ENCODE measurements around the gene DERL3. TPM values are rescaled to one million over a fixed set of nuclear protein-coding genes. Genes with fewer than 3 reads are reported as not detected.
"Not testable (repeated sequence)": the region's sequence is repeated elsewhere in the genome, so short reads cannot be mapped to it uniquely, and the experiment has no call there.

Gene DERL3
- total RNA-seq: 2.8 TPM
- long read RNA-seq, partial matches to known transcripts: 0 of 4 reads
- long read RNA-seq, other reads (novel, unspliced or antisense): 2 of 4 reads

- peak; percentile 60 for ATAC-seq (ENCODE audit: poor library complexity)
- intact Hi-C loops (cut with DNase I): no loop called here
- DNase-seq: peak; percentile 99
Measured at GRCh38 chr22:23838681-23839468, at the start of gene DERL3. Gene DERL3, minus strand, starts transcription at chr22:23839006. Its CDS starts 19 bp downstream, at chr22:23838987.

GRCh38 chr22:23884140-23884539 is 45.3 kb upstream of the DERL3 start:
- DNase-seq: no peak
- no peak for ATAC-seq (ENCODE audit: poor library complexity)
- intact Hi-C loops (cut with DNase I): no loop called here

GRCh38 chr22:23883658-23884057 is 44.9 kb upstream of the DERL3 start:
- ATAC-seq (ENCODE audit: poor library complexity): no peak
- intact Hi-C loops (cut with DNase I): no loop called here

GRCh38 chr22:23882370-23882769 is 43.6 kb upstream of the DERL3 start:
- intact Hi-C loops (cut with DNase I): no loop called here
- ATAC-seq (ENCODE audit: poor library complexity) (peak; percentile 53), DNase-seq (no peak)

More at GRCh38 chr22:23883658-23884057, 44.9 kb upstream of the DERL3 start:
- no peak for DNase-seq

GRCh38 chr22:23878219-23878618 is 39.4 kb upstream of the DERL3 start:
- intact Hi-C loops (cut with DNase I): no loop called here
- DNase-seq (no peak), ATAC-seq (ENCODE audit: poor library complexity) (peak; percentile 70)

- DNase-seq (no peak), ATAC-seq (ENCODE audit: poor library complexity) (no peak)
- intact Hi-C loops (cut with DNase I): no loop called here
Measured at GRCh38 chr22:23877566-23877965, 38.8 kb upstream of the DERL3 start.

- no peak for DNase-seq
- intact Hi-C loops (cut with DNase I): no loop called here
- ATAC-seq (ENCODE audit: poor library complexity): no peak
Measured at GRCh38 chr22:23875801-23876200, 37.0 kb upstream of the DERL3 start.

GRCh38 chr22:23874871-23875270 is 36.1 kb upstream of the DERL3 start:
- ATAC-seq (ENCODE audit: poor library complexity): no peak
- DNase-seq: no peak
- intact Hi-C loops (cut with DNase I): no loop called here

GRCh38 chr22:23868580-23868979 is 29.8 kb upstream of the DERL3 start:
- intact Hi-C loops (cut with DNase I): no loop called here
- no peak for ATAC-seq (ENCODE audit: poor library complexity)
- DNase-seq: no peak

- ATAC-seq (ENCODE audit: poor library complexity): peak; percentile 55
- DNase-seq; intact Hi-C loops (cut with DNase I): not testable (repeated sequence)
Measured at GRCh38 chr22:23864499-23865154, 25.8 kb upstream of the DERL3 start.

- DNase-seq (no peak), ATAC-seq (ENCODE audit: poor library complexity) (no peak)
- intact Hi-C loops (cut with DNase I): no loop called here
Measured at GRCh38 chr22:23862103-23862502, 23.3 kb upstream of the DERL3 start.

- ATAC-seq (ENCODE audit: poor library complexity); DNase-seq; intact Hi-C loops (cut with DNase I): not testable (repeated sequence)
Measured at GRCh38 chr22:23860187-23860586, 21.4 kb upstream of the DERL3 start.

- no peak for DNase-seq
- no peak for ATAC-seq (ENCODE audit: poor library complexity)
- intact Hi-C loops (cut with DNase I): no loop called here
Measured at GRCh38 chr22:23859201-23859600, 20.4 kb upstream of the DERL3 start.

GRCh38 chr22:23858484-23858815 is 19.6 kb upstream of the DERL3 start:
- intact Hi-C loops (cut with DNase I): no loop called here

GRCh38 chr22:23857606-23858483 is 19.0 kb upstream of the DERL3 start, which contains the start of gene SLC2A11:
Gene SLC2A11, plus strand, starts transcription at chr22:23857875. Its CDS starts 125 bp downstream, at chr22:23858000.
- DNase-seq (peak; percentile 99), ATAC-seq (ENCODE audit: poor library complexity) (peak; percentile 97)
- intact Hi-C loops (cut with DNase I): no loop called here

More at GRCh38 chr22:23858484-23858815, 19.6 kb upstream of the DERL3 start:
- DNase-seq: no peak
- ATAC-seq (ENCODE audit: poor library complexity): no peak

GRCh38 chr22:23856721-23857605 is 18.2 kb upstream of the DERL3 start:
- ATAC-seq (ENCODE audit: poor library complexity) (peak; percentile 65), DNase-seq (peak; percentile 61)
- intact Hi-C loops (cut with DNase I): no loop called here

- intact Hi-C loops (cut with DNase I): no loop called here
- ATAC-seq (ENCODE audit: poor library complexity) (no peak), DNase-seq (peak; percentile 32)
Measured at GRCh38 chr22:23850136-23850611, 11.4 kb upstream of the DERL3 start.

All from Right ventricle myocardium superior (tissue), 1 donor.